ENCODE data around the gene CDK5.
A peak's percentile ranks its signal among the peaks of the same experiment; 100 is the strongest.
"Not testable (repeated sequence)": the region's sequence is repeated elsewhere in the genome, so short reads cannot be mapped to it uniquely, and the experiment has no call there.

Gene CDK5

DNA sequence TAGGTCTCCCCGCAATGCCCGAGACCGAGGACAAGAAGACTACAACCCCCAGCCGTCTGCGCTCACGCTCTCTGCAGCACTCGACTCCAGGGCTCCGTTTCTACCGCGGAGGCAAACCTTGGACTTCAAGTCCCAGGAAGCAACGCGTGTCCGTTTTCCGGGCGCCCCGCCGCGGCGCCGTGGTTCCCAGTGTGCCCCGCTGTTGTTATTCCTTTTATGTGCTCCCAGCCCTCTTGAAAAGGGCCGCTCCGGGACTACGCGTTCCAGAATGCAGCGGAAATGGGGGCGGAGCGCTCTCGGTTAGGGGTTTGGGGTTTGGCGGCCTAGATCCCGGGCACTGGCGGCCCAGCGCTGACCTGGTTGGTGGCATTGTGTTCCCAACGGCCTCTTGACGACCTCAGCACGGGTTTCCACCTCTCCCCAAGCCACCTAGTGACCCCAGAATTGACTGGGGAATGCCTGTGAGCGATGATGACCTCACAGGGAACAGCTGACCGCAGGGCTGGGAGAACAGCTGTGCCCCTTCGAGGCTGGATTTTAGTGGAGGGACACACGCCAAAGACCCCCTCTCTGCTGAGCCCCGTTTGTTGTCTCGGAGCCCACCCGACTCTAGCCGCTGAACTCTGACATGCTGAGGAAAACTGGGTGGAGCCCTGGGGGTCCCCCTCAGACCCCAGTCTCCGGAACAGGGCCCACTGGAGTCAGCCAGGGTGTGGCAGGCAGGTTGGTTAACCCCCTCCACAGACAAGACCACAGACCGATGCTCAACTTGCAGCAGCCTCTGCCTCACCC, 488 bp upstream of the CDK5 start:
- DNase-seq (ENCODE audit: low read depth in 3 of 3) = peak; percentile 94 to 97 (median 97)

DNA sequence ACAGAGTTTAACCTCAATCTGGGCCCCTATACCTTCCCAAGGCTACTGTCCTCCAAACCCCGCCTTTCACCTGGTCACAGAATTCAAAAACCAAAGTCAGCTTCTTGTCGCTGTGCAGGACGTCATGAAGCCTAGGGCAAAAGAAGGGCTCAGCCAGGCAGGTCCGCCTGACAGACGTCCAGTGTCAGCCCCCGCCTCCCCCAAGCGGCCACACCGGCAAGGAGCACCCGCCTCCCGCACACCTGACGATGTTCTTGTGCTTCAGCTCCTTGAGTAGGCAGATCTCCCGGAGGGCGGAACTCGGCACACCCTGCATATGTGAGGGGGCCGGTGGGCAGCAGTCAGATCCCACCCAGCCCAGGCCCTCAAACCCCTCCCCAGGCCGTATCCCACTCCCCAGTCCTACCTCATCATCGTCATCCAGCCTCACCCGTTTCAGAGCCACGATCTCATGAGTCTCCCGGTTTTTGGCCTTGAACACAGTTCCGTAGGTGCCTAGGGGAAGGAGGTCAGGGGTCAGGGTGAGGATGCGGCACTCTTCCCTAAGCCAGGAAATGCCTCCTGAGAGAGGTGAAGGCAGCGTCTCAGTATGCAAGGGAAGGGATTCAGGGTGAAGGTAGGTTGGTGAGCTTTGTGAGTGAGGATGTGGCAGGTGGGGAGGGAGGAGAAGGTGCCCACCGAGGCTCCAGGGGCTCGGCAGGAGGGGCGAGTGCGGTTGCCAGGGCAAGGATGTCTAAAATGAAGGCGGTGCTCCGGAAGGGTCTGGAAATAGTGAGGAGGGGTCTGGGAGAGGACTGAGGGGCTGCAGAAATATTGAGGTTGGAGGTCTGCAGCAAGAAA, 811 bp downstream of the CDK5 start:
- no peak for DNase-seq (ENCODE audit: low read depth in 3 of 3)

DNA sequence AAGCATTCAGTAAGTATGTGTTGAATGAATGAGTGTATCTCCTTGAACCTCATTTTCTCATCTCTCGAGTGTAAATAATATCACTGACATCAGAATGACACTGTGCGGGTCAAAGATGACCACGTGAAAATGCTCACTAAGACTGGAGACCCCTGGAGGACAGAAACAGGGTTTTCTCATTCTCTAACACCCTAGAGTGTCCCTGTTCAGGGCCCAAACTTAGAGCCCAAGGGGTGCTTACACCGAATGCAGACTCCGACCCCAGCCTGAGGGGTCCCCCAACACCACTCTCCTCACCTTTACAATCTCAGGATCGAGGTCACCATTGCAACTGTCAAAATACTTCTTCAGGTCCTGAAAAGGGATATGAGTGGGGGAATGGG, 1.4 kb downstream of the CDK5 start:
- no peak for DNase-seq (ENCODE audit: low read depth in 3 of 3)

- no peak for DNase-seq (ENCODE audit: low read depth in 3 of 3)
Observed at GRCh38 chr7:151053751-151054150, 3.9 kb downstream of the CDK5 start.

GRCh38 chr7:151053096-151053495, 4.6 kb downstream of the CDK5 start:
- DNase-seq (ENCODE audit: low read depth in 3 of 3) = no peak

DNA sequence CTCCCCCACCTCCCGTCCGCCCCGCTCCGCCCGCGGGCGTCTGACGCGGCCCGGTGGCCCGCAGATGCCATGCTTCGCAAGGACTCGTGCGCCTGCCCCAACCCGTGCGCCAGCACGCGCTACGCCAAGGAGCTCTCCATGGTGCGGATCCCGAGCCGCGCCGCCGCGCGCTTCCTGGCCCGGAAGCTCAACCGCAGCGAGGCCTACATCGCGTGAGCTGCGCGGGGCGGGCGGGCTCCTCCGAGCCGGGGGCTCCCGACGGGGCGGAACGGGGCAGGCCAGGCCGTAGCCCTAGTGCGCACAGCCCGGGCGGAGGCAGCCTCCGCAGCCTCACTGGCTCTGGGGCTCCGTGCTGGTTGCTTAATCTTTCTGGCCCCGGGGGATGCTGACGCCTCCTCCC, 6.6 kb downstream of the CDK5 start:
- peak; percentile 25 to 51 (median 38) for DNase-seq (ENCODE audit: low read depth in 3 of 3)

- DNase-seq (ENCODE audit: low read depth in 3 of 3) = no peak
Observed at GRCh38 chr7:151048911-151049463, 8.7 kb downstream of the CDK5 start.

GRCh38 chr7:151047976-151048815, 9.5 kb downstream of the CDK5 start, which contains the start of gene ASIC3:
ASIC3 (plus strand) TSS chr7:151048531; CDS start chr7:151048886, 355 bp downstream.
- DNase-seq (ENCODE audit: low read depth in 3 of 3) = no peak

- DNase-seq (ENCODE audit: low read depth in 3 of 3) = no peak
Observed at GRCh38 chr7:151046603-151047573, 10.8 kb downstream of the CDK5 start.

- DNase-seq (ENCODE audit: low read depth in 3 of 3) = no peak
Observed at GRCh38 chr7:151045967-151046366, 11.7 kb downstream of the CDK5 start.

DNA sequence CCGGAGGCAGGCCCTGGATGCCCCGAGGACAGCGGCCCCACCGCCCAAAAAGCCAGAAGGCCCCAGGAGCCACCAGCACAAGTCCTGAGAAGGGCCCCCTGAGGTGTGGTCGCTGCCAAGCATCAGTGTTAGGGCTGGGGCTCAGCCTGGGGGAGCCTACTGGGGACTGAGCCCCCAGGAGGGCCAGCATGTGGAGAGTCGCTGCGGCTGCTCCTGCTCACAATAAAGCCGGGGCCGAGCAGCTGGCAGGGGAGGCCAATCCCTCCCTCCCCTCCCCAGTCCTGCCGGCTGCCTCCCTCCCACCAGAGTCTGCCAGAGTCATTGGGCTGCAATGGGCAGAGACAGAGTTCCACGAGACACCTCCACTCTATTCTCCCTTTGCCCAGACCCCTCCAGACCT, 12.4 kb downstream of the CDK5 start:
- DNase-seq (ENCODE audit: low read depth in 3 of 3) = no peak

DNA sequence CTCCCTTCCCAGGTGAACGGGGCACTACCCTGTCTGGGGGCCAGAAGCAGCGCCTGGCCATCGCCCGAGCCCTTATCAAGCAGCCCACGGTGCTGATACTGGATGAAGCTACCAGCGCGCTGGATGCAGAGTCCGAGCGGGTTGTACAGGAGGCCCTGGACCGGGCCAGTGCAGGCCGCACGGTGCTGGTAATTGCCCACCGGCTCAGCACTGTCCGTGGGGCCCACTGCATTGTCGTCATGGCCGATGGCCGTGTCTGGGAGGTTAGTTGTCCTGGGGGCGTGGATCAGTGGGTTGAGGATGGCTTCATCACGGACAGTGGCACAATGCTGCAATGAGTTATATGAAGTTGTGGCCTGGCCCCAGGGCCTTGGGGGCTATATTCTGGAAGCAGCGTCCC, 13.7 kb downstream of the CDK5 start:
- DNase-seq (ENCODE audit: low read depth in 3 of 3) = no peak

DNA sequence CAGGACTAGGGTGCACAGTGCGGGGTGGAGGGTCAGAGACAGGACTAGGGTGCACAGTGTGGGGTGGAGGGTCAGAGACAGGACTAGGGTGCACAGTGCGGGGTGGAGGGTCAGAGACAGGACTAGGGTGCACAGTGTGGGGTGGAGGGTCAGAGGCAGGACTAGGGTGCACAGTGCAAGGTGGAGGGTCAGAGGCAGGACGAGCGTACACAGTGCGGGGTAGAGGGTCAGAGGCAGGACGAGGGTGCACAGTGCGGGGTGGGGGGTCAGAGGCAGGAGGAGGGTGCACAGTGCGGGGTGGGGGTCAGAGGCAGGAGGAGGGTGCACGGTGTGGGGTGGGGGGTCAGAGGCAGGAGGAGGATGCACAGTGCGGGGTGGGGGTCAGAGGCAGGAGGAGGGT, 14.2 kb downstream of the CDK5 start:
- DNase-seq (ENCODE audit: low read depth in 3 of 3) = not testable (repeated sequence)

DNA sequence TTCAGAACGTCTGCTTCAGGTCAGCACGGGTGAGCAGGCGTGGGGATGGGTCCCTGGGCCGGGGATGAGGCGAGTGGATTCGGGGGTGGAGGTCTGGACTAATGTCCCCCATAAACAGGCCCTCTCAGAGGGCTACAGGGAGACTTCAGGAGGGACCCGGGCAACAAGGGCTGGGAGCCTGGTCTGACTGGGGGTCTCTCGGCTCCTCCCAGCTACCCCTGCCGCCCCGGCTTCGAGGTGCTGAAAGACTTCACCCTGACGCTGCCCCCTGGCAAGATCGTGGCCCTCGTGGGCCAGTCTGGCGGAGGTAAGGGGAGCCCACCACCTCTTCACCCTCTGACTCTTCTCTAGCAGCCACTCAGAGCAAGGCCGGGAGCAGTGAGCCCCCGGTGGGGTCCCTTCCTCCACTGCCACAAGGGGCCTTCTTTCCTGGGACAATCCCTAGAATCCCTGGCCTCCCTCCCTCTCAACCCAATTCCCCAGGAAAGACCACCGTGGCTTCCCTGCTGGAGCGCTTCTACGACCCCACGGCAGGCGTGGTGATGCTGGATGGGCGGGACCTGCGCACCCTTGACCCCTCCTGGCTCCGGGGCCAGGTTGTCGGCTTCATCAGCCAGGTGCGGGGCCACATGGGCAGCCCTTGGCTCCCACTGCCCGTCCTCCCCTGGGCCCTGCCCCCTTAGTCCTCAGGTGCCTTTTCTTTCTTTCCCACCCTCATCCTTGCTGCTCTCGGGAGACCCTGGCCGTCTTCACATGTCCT, 16.9 kb downstream of the CDK5 start:
- no peak for DNase-seq (ENCODE audit: low read depth in 3 of 3)

- no peak for DNase-seq (ENCODE audit: low read depth in 3 of 3)
Observed at GRCh38 chr7:151039850-151040548, 17.7 kb downstream of the CDK5 start.

DNA sequence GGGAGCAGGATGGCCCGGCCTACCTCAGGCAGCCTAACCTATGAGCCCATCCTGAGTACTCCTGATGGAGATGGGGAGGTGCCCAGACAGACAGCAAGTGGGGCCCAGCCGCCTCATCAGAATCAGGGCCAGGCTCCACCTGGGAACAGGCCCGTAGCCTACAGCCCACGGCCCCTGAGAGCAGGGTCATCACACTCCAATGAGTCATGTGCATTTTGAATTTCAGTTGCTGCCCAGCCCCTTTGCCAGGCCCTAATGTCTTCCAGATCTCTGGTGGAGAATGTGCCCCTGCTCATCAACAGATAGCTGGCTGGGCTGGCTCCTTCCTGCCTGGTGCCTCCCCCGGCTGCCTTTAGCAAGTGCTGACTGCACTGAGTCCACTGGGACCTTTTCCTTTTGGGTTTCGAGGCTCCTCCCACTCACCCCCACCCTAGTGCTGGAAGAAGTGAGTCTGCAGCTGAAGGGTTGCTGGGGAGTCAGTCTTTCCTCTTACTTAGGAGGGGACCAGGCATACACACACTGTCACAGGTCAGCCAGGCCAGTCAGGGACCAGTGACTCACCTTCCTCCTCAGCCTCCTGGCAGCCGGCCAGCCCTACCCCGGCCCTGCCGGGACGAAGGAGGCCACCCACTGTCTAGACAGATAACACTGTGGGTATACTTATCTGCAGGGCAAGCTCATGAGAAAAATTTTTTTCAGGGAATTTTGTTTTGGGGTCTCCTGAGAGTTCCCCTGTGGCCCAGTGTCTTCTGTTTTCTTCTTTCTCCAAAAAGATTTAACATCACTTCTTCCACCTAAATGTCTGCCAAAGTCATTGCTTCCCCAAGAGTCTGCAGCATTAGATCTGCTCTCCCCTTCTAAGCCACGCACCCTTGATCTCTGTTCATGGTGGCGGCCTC, 18.5 kb downstream of the CDK5 start:
- DNase-seq (ENCODE audit: low read depth in 3 of 3) = peak; percentile 56 to 87 (median 73)

- DNase-seq (ENCODE audit: low read depth in 3 of 3) = no peak
Observed at GRCh38 chr7:151035902-151036301, 21.8 kb downstream of the CDK5 start.

Measured in stimulated activated CD4-positive, alpha-beta T cell treated with anti-CD3 and anti-CD28 coated beads, TNF-alpha, amount 100 ng/mL, for 24 hours (primary cell).